ENCODE data around the gene NBPF14. TPM values are rescaled to one million over a fixed set of nuclear protein-coding genes. Genes with fewer than 3 reads are reported as not detected.

Gene NBPF14
- total RNA-seq, 4 donors from 2014 or later, result 19.5 to 48.4 (median 32.8) TPM

Small RNAs within 50 kb of the gene (small RNA-seq; reads per million reads assigned to genes)
- 0 to 0.98 (median 0.29) reads per million in 4 donors for gene RF00003

Other genes starting within 250 kb of the NBPF14 start
- under 1 TPM in 1 of 4 donors, not detected in 3; 0.16 TPM for gene PPIAL4G, start 112.7 kb downstream of the NBPF14 start, total RNA-seq
- gene NUDT4B, start 152.8 kb upstream of the NBPF14 start, total RNA-seq, result 10 to 100 TPM in 2 of 4 donors, not detected in 2; 29.5 to 59.0 TPM
- gene PDE4DIP, start 248.4 kb upstream of the NBPF14 start, total RNA-seq, result 100 to 1,000 TPM in 1 of 4 donors, 10 to 100 TPM in 3; 50.9 to 149 (median 57.3) TPM

Measured in transverse colon (tissue), 4 donors.